Measurements from ENCODE around the gene RBM14.
A peak's percentile ranks its signal among the peaks of the same experiment; 100 is the strongest.
"Not testable (repeated sequence)": the region's sequence is repeated elsewhere in the genome, so short reads cannot be mapped to it uniquely, and the experiment has no call there.

RBM14 gene

GRCh38 chr11:66639814-66640340, 23.4 kb downstream of the RBM14 start:
- not testable (repeated sequence) for FAIRE-seq; DNase-seq (ENCODE audit: insufficient read length)
- 0 out of 2 replicates have a peak, but pooled peaks have one; percentile 1 for TF ChIP-seq POLR2AphosphoS5 (IDR thresholded peaks at IDR 0.05; ENCODE audit: low read depth, low read length)

GRCh38 chr11:66641834-66642233, 25.4 kb downstream of the RBM14 start:
- TF ChIP-seq POLR2A (IDR thresholded peaks at IDR 0.05; ENCODE audit: low read depth, low read length) (no peak), TAF1 (IDR thresholded peaks at IDR 0.05; ENCODE audit: borderline replicate concordance, low read depth, low read length) (no peak), POLR2AphosphoS5 (IDR thresholded peaks at IDR 0.05; ENCODE audit: low read depth, low read length) (no peak)
- DNase-seq (ENCODE audit: insufficient read length) (no peak), FAIRE-seq (no peak)

GRCh38 chr11:66643745-66644437, 27.5 kb downstream of the RBM14 start:
- no peak for DNase-seq (ENCODE audit: insufficient read length)
- FAIRE-seq = no peak
- TF ChIP-seq POLR2AphosphoS5 (IDR thresholded peaks at IDR 0.05; ENCODE audit: low read depth, low read length) (peak; percentile 72), TAF1 (IDR thresholded peaks at IDR 0.05; ENCODE audit: borderline replicate concordance, low read depth, low read length) (no peak), POLR2A (IDR thresholded peaks at IDR 0.05; ENCODE audit: low read depth, low read length) (0 out of 2 replicates have a peak, but pooled peaks have one; percentile 32)

- TF ChIP-seq POLR2A (IDR thresholded peaks at IDR 0.05; ENCODE audit: low read depth, low read length) = peak; percentile 60
- peak; percentile 56; the same call in 1 of the 2 replicates for TF ChIP-seq POLR2AphosphoS5 (IDR thresholded peaks at IDR 0.05; ENCODE audit: low read depth, low read length)
- no peak for TF ChIP-seq TAF1 (IDR thresholded peaks at IDR 0.05; ENCODE audit: borderline replicate concordance, low read depth, low read length)
- DNase-seq (ENCODE audit: insufficient read length) (no peak), FAIRE-seq (no peak)
Measured at GRCh38 chr11:66646828-66647227, 30.4 kb downstream of the RBM14 start.

GRCh38 chr11:66649903-66650302, 33.5 kb downstream of the RBM14 start:
- no peak for DNase-seq (ENCODE audit: insufficient read length)
- no peak for FAIRE-seq
- TF ChIP-seq TAF1 (IDR thresholded peaks at IDR 0.05; ENCODE audit: borderline replicate concordance, low read depth, low read length) = no peak
- no peak; the same call in 1 of the 2 replicates for TF ChIP-seq POLR2A (IDR thresholded peaks at IDR 0.05; ENCODE audit: low read depth, low read length)
- no peak for TF ChIP-seq POLR2AphosphoS5 (IDR thresholded peaks at IDR 0.05; ENCODE audit: low read depth, low read length)

GRCh38 chr11:66651016-66651415, 34.6 kb downstream of the RBM14 start:
- DNase-seq (ENCODE audit: insufficient read length) (no peak), FAIRE-seq (no peak)
- TF ChIP-seq POLR2A (IDR thresholded peaks at IDR 0.05; ENCODE audit: low read depth, low read length) (peak; percentile 35; the same call in 1 of the 2 replicates), POLR2AphosphoS5 (IDR thresholded peaks at IDR 0.05; ENCODE audit: low read depth, low read length) (no peak)

GRCh38 chr11:66652651-66653050, 36.2 kb downstream of the RBM14 start:
- FAIRE-seq (no peak), DNase-seq (ENCODE audit: insufficient read length) (no peak)
- TF ChIP-seq POLR2AphosphoS5 (IDR thresholded peaks at IDR 0.05; ENCODE audit: low read depth, low read length) (peak; percentile 72), TAF1 (IDR thresholded peaks at IDR 0.05; ENCODE audit: borderline replicate concordance, low read depth, low read length) (no peak), POLR2A (IDR thresholded peaks at IDR 0.05; ENCODE audit: low read depth, low read length) (0 out of 2 replicates have a peak, but pooled peaks have one; percentile 43)

- FAIRE-seq (no peak), DNase-seq (ENCODE audit: insufficient read length) (no peak)
Measured at GRCh38 chr11:66653123-66653522, 36.7 kb downstream of the RBM14 start.

GRCh38 chr11:66659763-66660162, 43.3 kb downstream of the RBM14 start:
- peak; percentile 46 for FAIRE-seq
- DNase-seq (ENCODE audit: insufficient read length) = no peak
- TF ChIP-seq POLR2A (IDR thresholded peaks at IDR 0.05; ENCODE audit: low read depth, low read length) = no peak
- TF ChIP-seq POLR2AphosphoS5 (IDR thresholded peaks at IDR 0.05; ENCODE audit: low read depth, low read length) = no peak

More at GRCh38 chr11:66653123-66653522, 36.7 kb downstream of the RBM14 start:
- TF ChIP-seq POLR2AphosphoS5 (IDR thresholded peaks at IDR 0.05; ENCODE audit: low read depth, low read length) (no peak), POLR2A (IDR thresholded peaks at IDR 0.05; ENCODE audit: low read depth, low read length) (no peak), TAF1 (IDR thresholded peaks at IDR 0.05; ENCODE audit: borderline replicate concordance, low read depth, low read length) (no peak)

GRCh38 chr11:66663741-66664296, 47.4 kb downstream of the RBM14 start:
- DNase-seq (ENCODE audit: insufficient read length) (no peak), FAIRE-seq (no peak)
- no peak for TF ChIP-seq TAF1 (IDR thresholded peaks at IDR 0.05; ENCODE audit: borderline replicate concordance, low read depth, low read length)

- no peak for FAIRE-seq
- no peak for DNase-seq (ENCODE audit: insufficient read length)
- 0 out of 2 replicates have a peak, but pooled peaks have one; percentile 3 for TF ChIP-seq POLR2A (IDR thresholded peaks at IDR 0.05; ENCODE audit: low read depth, low read length)
- TF ChIP-seq TAF1 (IDR thresholded peaks at IDR 0.05; ENCODE audit: borderline replicate concordance, low read depth, low read length) = no peak
- no peak for TF ChIP-seq POLR2AphosphoS5 (IDR thresholded peaks at IDR 0.05; ENCODE audit: low read depth, low read length)
Measured at GRCh38 chr11:66665369-66665768, 48.9 kb downstream of the RBM14 start.

GRCh38 chr11:66670816-66671215, 54.4 kb downstream of the RBM14 start:
- FAIRE-seq (no peak), DNase-seq (ENCODE audit: insufficient read length) (no peak)
- TF ChIP-seq TAF1 (IDR thresholded peaks at IDR 0.05; ENCODE audit: borderline replicate concordance, low read depth, low read length) = no peak
- no peak for TF ChIP-seq POLR2AphosphoS5 (IDR thresholded peaks at IDR 0.05; ENCODE audit: low read depth, low read length)
- no peak for TF ChIP-seq POLR2A (IDR thresholded peaks at IDR 0.05; ENCODE audit: low read depth, low read length)

Measured in GM12892 (cell line).